Measurements from ENCODE around the gene ATXN7L1. TPM values are rescaled to one million over a fixed set of nuclear protein-coding genes. Genes with fewer than 3 reads are reported as not detected.
A peak's percentile ranks its signal among the peaks of the same experiment; 100 is the strongest.

The ATXN7L1 gene
- total RNA-seq, 1 experiment from 2014 or later = 24.3 TPM

DNA sequence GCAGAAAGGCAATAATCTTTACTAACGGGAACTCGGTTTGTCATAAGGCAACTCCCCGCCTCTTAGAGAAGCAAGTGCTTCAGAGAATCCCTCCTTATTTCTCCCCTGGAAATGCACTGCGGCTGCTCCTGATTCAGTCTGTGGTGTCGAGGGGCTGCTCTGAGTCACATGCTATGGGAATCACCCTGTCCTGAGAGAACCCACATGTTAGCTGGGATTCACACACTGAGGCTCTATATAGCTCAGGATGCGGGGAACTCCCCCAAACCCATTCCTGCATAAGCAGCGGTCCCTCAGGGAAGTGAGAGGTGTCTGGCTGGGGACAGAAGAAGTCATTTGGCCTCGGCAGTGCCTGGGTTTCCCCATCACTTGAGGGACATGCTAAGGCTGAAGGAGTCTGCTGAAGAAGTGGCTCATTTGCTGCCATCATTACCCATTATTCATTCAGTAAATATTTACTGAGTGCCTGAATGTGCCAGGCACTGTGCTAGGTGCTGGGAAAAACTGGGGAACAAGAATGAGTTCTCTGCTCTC lies 87.5 kb downstream of the ATXN7L1 start:
- no peak overlapping the region for H3K4me3 Mint-ChIP-seq

More for the DNA sequence above, 87.5 kb downstream of the ATXN7L1 start:
- Mint-ChIP-seq H3K9me3 (no peaks in the 10 kb centered on the region; a peak in 2 of 5 replicates), H3K36me3 (ENCODE audit: insufficient read depth in 1 of 3, low read depth in 3 of 3) (peaks cover 0 to 7% (median 6%) of the 10 kb centered on the region in 3 experiments; a peak in 5 of 7 replicates), H3K4me1 (peaks cover 20 to 25% of the 10 kb centered on the region in 2 experiments), H3K27ac (peak overlapping the region in 2 of 3 experiments; percentile 32 to 45; a peak in 4 of 7 replicates), H3K27me3 (ENCODE audit: low read depth) (no peaks in the 10 kb centered on the region)
- H3K27me3 ChIP-seq (ENCODE audit: insufficient read depth, low read length) = no peaks in the 10 kb centered on the region
- H2BK12ac ChIP-seq (ENCODE audit: insufficient read length, low read depth, low read length) = no peak overlapping the region
- no peak overlapping the region for H3K9ac ChIP-seq (ENCODE audit: extremely low read depth, insufficient read length, low read length)
- H3K4ac ChIP-seq (ENCODE audit: low read depth, low read length) = no peak overlapping the region
- no peaks in the 10 kb centered on the region for H3K79me1 ChIP-seq (ENCODE audit: insufficient read depth, low read depth, low read length, poor library complexity, severe bottlenecking)
- H2BK5ac ChIP-seq (ENCODE audit: insufficient read length, low read length) = no peak overlapping the region
- H2BK15ac ChIP-seq (ENCODE audit: low read depth, low read length) = no peak overlapping the region
- no peak overlapping the region for H2BK20ac ChIP-seq (ENCODE audit: low read depth, low read length, poor library complexity, severe bottlenecking)
- no peaks in the 10 kb centered on the region for H3K9me3 ChIP-seq (ENCODE audit: control insufficient read depth, low read depth, low read length)
- H3K4me1 ChIP-seq (ENCODE audit: insufficient read depth, low read length) = no peaks in the 10 kb centered on the region
- no peak overlapping the region for H4K8ac ChIP-seq (replicated peaks; ENCODE audit: insufficient read length, low read depth, low read length)
- H3T11ph ChIP-seq (ENCODE audit: low read length) = no peak overlapping the region
- H4K20me1 ChIP-seq (ENCODE audit: control insufficient read depth, insufficient read depth, insufficient read length) = no peaks in the 10 kb centered on the region
- no peak overlapping the region for H3K18ac ChIP-seq (ENCODE audit: insufficient read length, low read depth, low read length)
- H4K91ac ChIP-seq (ENCODE audit: insufficient read length, low read depth, low read length) = no peak overlapping the region
- H2BK120ac ChIP-seq (ENCODE audit: low read depth, low read length, poor library complexity, severe bottlenecking) = no peak overlapping the region
- no peak for DNase-seq
- no peak overlapping the region for H3K14ac ChIP-seq (ENCODE audit: insufficient read depth, low read length)
- H2AFZ ChIP-seq (ENCODE audit: low read length) = no peak overlapping the region
- no peaks in the 10 kb centered on the region for H3K79me2 ChIP-seq (ENCODE audit: insufficient read depth, low read length)
- H3K27ac ChIP-seq (ENCODE audit: insufficient read length, low read depth, low read length) = no peak overlapping the region
- TF ChIP-seq, protein P1, sequence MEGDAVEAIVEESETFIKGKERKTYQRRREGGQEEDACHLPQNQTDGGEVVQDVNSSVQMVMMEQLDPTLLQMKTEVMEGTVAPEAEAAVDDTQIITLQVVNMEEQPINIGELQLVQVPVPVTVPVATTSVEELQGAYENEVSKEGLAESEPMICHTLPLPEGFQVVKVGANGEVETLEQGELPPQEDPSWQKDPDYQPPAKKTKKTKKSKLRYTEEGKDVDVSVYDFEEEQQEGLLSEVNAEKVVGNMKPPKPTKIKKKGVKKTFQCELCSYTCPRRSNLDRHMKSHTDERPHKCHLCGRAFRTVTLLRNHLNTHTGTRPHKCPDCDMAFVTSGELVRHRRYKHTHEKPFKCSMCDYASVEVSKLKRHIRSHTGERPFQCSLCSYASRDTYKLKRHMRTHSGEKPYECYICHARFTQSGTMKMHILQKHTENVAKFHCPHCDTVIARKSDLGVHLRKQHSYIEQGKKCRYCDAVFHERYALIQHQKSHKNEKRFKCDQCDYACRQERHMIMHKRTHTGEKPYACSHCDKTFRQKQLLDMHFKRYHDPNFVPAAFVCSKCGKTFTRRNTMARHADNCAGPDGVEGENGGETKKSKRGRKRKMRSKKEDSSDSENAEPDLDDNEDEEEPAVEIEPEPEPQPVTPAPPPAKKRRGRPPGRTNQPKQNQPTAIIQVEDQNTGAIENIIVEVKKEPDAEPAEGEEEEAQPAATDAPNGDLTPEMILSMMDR (conservative IDR thresholded peaks at IDR 0.05) = no peak
- H3K4me2 ChIP-seq (ENCODE audit: insufficient read depth, insufficient read length, low read length) = no peak overlapping the region
- no peak overlapping the region for H2AK5ac ChIP-seq (ENCODE audit: insufficient read length, low read length)
- no peak overlapping the region for H3K23ac ChIP-seq (ENCODE audit: insufficient read length, low read depth, low read length)
- H3K56ac ChIP-seq (ENCODE audit: insufficient read length, low read depth, low read length) = no peak overlapping the region
- H3K23me2 ChIP-seq (ENCODE audit: insufficient read length, low read depth, low read length, poor library complexity, severe bottlenecking) = no peaks in the 10 kb centered on the region
- no CpG with 5 or more reads among the region's 8 CpGs for WGBS (ENCODE audit: extremely low coverage, insufficient read length, low lambda C conversion rate)
- H4K5ac ChIP-seq (ENCODE audit: insufficient read length, low read depth, low read length) = no peak overlapping the region
